Fibroblast of lung (primary cell): Measurements from ENCODE around the gene HOXC10. TPM values are rescaled to one million over a fixed set of nuclear protein-coding genes. Genes with fewer than 3 reads are reported as not detected.

Experiments
- DNase-seq, 2 donors: peaks; one replicate each; pipeline versions ENCODE4 v3.0.0 to v3.0.0-alpha.2; 2010; ENCODE audit warnings: low read depth in 2 of 2
- H2AFZ ChIP-seq: 2 replicates; pipeline ENCODE4 v1.5.1; 2012; ENCODE audit warnings: low read length, control low read depth, inconsistent platforms
- H3K27ac ChIP-seq: 2 replicates; pipeline ENCODE4 v1.5.1; 2011; ENCODE audit warnings: low read length, control low read depth; ENCODE audit not compliant: insufficient read depth
- H3K27me3 ChIP-seq: 2 replicates; pipeline ENCODE4 v1.5.1; 2011; ENCODE audit warnings: mild to moderate bottlenecking, low read length; ENCODE audit not compliant: control insufficient read depth, insufficient read depth
- H3K36me3 ChIP-seq: 2 replicates; pipeline ENCODE4 v1.5.1; 2011; ENCODE audit warnings: low read length; ENCODE audit not compliant: control insufficient read depth, insufficient read depth
- H3K4me1 ChIP-seq: 2 replicates; pipeline ENCODE4 v1.5.1; 2011; ENCODE audit warnings: low read length; ENCODE audit not compliant: control insufficient read depth, insufficient read depth; ENCODE audit errors: extremely low read depth
- H3K4me2 ChIP-seq: 2 replicates; pipeline ENCODE4 v1.5.1; 2011; ENCODE audit warnings: low read length, control low read depth; ENCODE audit not compliant: insufficient read depth; ENCODE audit errors: extremely low read depth
- H3K4me3 ChIP-seq, 4 experiments: fragments of 200-600 bp in 1 of 4; sonication (generic) in 1 of 4; replicated peaks in 1 of 4; 2 replicates each; pipeline ENCODE4 v1.5.1; 2011 to 2016; ENCODE audit warnings: low read length in 4 of 4, low read depth in 3 of 4, mild to moderate bottlenecking in 3 of 4, control low read depth in 2 of 4, inconsistent platforms in 1 of 4, mixed read lengths in 1 of 4; ENCODE audit not compliant: insufficient read depth in 1 of 4; ENCODE audit errors: control extremely low read depth in 1 of 4
- H3K79me2 ChIP-seq: 2 replicates; pipeline ENCODE4 v1.5.1; 2012; ENCODE audit warnings: mild to moderate bottlenecking, low read length, inconsistent platforms; ENCODE audit not compliant: control insufficient read depth, insufficient read depth
- H3K9ac ChIP-seq: 2 replicates; pipeline ENCODE4 v1.5.1; 2011; ENCODE audit warnings: mild to moderate bottlenecking, low read length, control low read depth; ENCODE audit not compliant: insufficient read depth
- H3K9me3 ChIP-seq: 2 replicates; pipeline ENCODE4 v1.5.1; 2012; ENCODE audit warnings: low read depth, low read length; ENCODE audit not compliant: control insufficient read depth, insufficient read depth
- H4K20me1 ChIP-seq: 2 replicates; pipeline ENCODE4 v1.5.1; 2011; ENCODE audit warnings: low read length; ENCODE audit not compliant: control insufficient read depth, insufficient read depth; ENCODE audit errors: extremely low read depth
- EZH2 ChIP-seq: IDR thresholded peaks from 2 replicates; pipeline ENCODE4 v1.5.1; 2012; ENCODE audit warnings: low read length, control low read depth, mild to moderate bottlenecking; ENCODE audit errors: missing control alignments
- polyA plus RNA-seq, 2 donors: library from polyadenylated mRNA; depleted of rRNA in 1 of 2; stranded (reverse) in 1 of 2; unstranded in 1 of 2; fragments of >200 nt; gene quantifications; 2 replicates each; pipeline ENCODE4 v1.2.1, GENCODE V29; 2011 to 2012; ENCODE audit warnings: missing spikeins in 1 of 2
- total RNA-seq: library from RNA; depleted of rRNA; stranded (reverse); fragments of >200 nt; gene quantifications from 2 replicates; pipeline ENCODE4 v1.2.1, GENCODE V29; 2014
- TF ChIP-seq, protein P1 (sequence below), 2 donors: IDR thresholded peaks in 1 of 2; conservative IDR thresholded peaks in 1 of 2; 1 replicate in 1 of 2; 2 replicates in 1 of 2; pipeline ENCODE4 v1.5.1; 2011 to 2012; ENCODE audit warnings: low read length in 2 of 2, control low read depth in 1 of 2, inconsistent platforms in 1 of 2, low read depth in 1 of 2, mild to moderate bottlenecking in 1 of 2

Gene HOXC10
- total and polyA plus RNA-seq, 2 donors (not counting 1 experiment from before 2014, with no cell fraction given), result 0.06 TPM; not detected in 1

DNA sequence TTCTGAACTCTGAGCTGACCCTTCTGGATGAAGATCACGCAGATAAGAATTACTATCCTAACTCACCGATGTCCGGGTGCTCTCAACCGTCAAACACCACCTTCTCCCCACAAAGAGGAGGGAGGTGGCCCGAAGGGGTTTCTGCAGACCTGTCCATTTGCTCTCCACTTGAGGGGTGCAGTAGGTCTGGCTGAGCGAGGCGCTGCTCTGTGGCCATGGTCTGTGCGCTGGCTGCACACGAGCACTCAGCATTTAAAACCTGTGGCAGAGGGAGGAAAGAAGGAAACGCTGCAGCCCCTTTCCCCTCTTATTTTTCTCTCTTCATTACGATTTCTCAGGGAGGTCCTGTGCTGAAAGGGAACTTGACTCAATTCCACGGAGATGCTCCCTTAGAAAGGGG is 47.8 kb upstream of the HOXC10 start:
- Histone ChIP-seq H3K4me2 (no peak overlapping the region), H4K20me1 (no peaks in the 10 kb centered on the region), H3K27ac (no peak overlapping the region), H3K79me2 (no peaks in the 10 kb centered on the region), H3K4me3 (no peak overlapping the region), H3K36me3 (no peaks in the 10 kb centered on the region), H3K9ac (no peak overlapping the region), H3K27me3 (peaks cover 86% of the 10 kb centered on the region), H3K4me1 (no peaks in the 10 kb centered on the region), H2AFZ (no peak overlapping the region), H3K9me3 (no peaks in the 10 kb centered on the region)
- DNase-seq, result no peak
- TF ChIP-seq EZH2, result peak; percentile 66
- TF ChIP-seq, protein P1, sequence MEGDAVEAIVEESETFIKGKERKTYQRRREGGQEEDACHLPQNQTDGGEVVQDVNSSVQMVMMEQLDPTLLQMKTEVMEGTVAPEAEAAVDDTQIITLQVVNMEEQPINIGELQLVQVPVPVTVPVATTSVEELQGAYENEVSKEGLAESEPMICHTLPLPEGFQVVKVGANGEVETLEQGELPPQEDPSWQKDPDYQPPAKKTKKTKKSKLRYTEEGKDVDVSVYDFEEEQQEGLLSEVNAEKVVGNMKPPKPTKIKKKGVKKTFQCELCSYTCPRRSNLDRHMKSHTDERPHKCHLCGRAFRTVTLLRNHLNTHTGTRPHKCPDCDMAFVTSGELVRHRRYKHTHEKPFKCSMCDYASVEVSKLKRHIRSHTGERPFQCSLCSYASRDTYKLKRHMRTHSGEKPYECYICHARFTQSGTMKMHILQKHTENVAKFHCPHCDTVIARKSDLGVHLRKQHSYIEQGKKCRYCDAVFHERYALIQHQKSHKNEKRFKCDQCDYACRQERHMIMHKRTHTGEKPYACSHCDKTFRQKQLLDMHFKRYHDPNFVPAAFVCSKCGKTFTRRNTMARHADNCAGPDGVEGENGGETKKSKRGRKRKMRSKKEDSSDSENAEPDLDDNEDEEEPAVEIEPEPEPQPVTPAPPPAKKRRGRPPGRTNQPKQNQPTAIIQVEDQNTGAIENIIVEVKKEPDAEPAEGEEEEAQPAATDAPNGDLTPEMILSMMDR (conservative IDR thresholded peaks at IDR 0.05 in 1 of 2, IDR thresholded peaks at IDR 0.05 in 1 of 2; ENCODE audit: low read depth in 1 of 2, low read length in 2 of 2), result no peak

DNA sequence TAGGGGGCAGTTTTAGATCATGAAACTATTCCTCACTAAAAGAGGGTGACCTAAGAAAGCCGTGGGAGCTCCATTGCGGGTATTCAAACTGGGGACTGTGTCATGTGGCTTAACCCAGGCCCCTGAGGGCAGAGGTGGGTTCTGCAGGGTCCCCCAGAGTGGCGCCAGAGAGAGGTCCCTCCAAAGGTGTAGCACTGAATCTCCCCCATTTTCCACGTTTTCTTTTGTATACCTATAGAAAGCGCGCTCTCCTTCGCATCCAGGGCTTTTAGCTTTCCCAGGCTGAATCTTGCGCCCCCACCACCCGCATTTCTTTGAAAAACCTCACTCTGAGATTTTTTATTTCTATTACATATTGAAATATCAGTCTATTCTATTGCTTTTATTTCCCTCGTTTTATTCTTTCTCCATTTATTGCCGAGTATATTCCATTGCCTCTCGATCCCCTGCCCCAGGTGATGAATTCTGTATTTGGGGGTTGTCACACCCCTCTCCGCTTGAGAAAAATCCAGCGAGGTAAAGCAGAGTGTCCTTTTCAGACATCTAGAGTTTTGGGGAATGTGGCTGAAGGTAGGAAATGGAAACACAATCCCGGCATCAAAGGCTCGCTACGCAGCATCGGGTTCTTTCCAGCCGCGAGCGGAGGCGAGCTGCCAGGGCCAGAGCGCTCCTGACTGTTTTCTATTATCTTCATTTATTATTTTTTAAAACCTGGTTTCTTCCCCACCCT is 47.2 kb upstream of the HOXC10 start:
- no peak for DNase-seq
- Histone ChIP-seq H3K27ac (no peak overlapping the region), H2AFZ (no peak overlapping the region), H3K36me3 (no peaks in the 10 kb centered on the region), H3K27me3 (peaks cover 85% of the 10 kb centered on the region), H3K4me1 (no peaks in the 10 kb centered on the region), H3K79me2 (no peaks in the 10 kb centered on the region), H4K20me1 (no peaks in the 10 kb centered on the region), H3K9me3 (no peaks in the 10 kb centered on the region), H3K4me3 (no peak overlapping the region), H3K9ac (no peak overlapping the region), H3K4me2 (no peak overlapping the region)
- peak; percentile 74 for TF ChIP-seq EZH2
- TF ChIP-seq, protein P1 (conservative IDR thresholded peaks at IDR 0.05 in 1 of 2, IDR thresholded peaks at IDR 0.05 in 1 of 2; ENCODE audit: low read depth in 1 of 2, low read length in 2 of 2), result no peak

DNA sequence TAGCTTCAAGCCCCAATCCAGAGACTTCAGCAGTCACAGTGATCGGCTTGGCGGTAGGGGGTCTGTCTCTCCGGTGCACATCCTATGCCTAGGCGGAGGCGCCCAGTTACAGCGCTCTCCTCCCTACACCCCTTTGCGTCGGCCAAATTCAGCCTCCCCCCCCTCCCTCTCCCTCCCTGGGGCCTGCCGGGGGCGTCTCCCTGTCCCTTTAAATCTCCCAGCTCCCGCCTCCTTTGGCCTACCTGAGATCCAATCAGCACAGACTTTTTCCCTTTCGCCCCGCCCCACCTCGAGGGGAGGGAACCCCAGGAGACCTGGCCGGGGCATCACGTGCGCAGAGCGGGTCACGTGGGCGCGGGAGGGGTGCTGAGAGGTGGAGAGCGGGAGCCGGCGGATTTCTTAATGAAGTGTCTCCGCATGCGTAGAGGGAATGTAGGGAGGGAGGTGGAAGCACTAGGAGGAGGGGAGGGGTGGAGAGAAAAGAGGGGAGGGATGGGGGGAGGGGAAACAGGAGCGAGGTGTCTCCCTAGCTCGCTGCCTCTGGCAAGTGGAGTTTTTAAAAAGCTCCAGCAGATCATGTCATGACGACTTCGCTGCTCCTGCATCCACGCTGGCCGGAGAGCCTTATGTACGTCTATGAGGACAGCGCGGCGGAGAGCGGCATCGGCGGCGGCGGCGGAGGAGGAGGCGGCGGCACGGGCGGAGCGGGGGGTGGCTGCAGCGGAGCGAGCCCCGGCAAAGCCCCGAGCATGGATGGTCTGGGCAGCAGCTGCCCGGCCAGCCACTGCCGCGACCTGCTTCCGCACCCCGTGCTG is 46.4 kb upstream of the HOXC10 start, which contains the start of gene HOXC13:
HOXC13 (plus strand) TSS at position 506 of the 815 bp plus-strand sequence; CDS start at position 582, 76 bp downstream.
- Histone ChIP-seq H2AFZ (no peak within 1 kb of the TSS), H4K20me1 (no peaks in the 10 kb centered on the region), H3K4me3 (no peak within 1 kb of the TSS), H3K9me3 (no peaks in the 10 kb centered on the region), H3K79me2 (no peaks in the 10 kb centered on the region), H3K4me2 (no peak within 1 kb of the TSS), H3K4me1 (no peaks in the 10 kb centered on the region), H3K27ac (no peak within 1 kb of the TSS), H3K9ac (no peak within 1 kb of the TSS), H3K36me3 (no peaks in the 10 kb centered on the region), H3K27me3 (peaks cover 85% of the 10 kb centered on the region)
- DNase-seq, result peak in 1 of 2 donors; percentile 19
- TF ChIP-seq, protein P1 (conservative IDR thresholded peaks at IDR 0.05 in 1 of 2, IDR thresholded peaks at IDR 0.05 in 1 of 2; ENCODE audit: low read depth in 1 of 2, low read length in 2 of 2), result no peak
- peak; percentile 82 for TF ChIP-seq EZH2
